Skeletal muscle satellite cell (primary cell): ENCODE measurements around the gene LRP8.

ENCODE experiments used
- H3K27me3 ChIP-seq: 2 replicates; pipeline ENCODE4 v1.7.0; 2013; ENCODE audit warnings: low read length; ENCODE audit not compliant: control insufficient read depth, insufficient read depth
- H3K36me3 ChIP-seq: 2 replicates; pipeline ENCODE4 v1.7.0; 2013; ENCODE audit warnings: mild to moderate bottlenecking, control low read depth, low read length; ENCODE audit not compliant: insufficient read depth
- H3K4me1 ChIP-seq: 2 replicates; pipeline ENCODE4 v1.7.0; 2013; ENCODE audit warnings: low read length; ENCODE audit not compliant: control insufficient read depth, insufficient read depth
- H3K4me2 ChIP-seq: 2 replicates; pipeline ENCODE4 v1.7.0; 2013; ENCODE audit warnings: mild to moderate bottlenecking, low read length
- H3K4me3 ChIP-seq: 2 replicates; pipeline ENCODE4 v1.7.0; 2013; ENCODE audit warnings: low read length
- H3K9ac ChIP-seq: 2 replicates; pipeline ENCODE4 v1.7.0; 2013; ENCODE audit warnings: mild to moderate bottlenecking, low read depth, low read length, moderate library complexity
- H3K9me3 ChIP-seq: replicated peaks from 2 replicates; pipeline ENCODE4 v1.7.0; 2013; ENCODE audit warnings: mild to moderate bottlenecking, control low read depth, low read length

The LRP8 gene

DNA sequence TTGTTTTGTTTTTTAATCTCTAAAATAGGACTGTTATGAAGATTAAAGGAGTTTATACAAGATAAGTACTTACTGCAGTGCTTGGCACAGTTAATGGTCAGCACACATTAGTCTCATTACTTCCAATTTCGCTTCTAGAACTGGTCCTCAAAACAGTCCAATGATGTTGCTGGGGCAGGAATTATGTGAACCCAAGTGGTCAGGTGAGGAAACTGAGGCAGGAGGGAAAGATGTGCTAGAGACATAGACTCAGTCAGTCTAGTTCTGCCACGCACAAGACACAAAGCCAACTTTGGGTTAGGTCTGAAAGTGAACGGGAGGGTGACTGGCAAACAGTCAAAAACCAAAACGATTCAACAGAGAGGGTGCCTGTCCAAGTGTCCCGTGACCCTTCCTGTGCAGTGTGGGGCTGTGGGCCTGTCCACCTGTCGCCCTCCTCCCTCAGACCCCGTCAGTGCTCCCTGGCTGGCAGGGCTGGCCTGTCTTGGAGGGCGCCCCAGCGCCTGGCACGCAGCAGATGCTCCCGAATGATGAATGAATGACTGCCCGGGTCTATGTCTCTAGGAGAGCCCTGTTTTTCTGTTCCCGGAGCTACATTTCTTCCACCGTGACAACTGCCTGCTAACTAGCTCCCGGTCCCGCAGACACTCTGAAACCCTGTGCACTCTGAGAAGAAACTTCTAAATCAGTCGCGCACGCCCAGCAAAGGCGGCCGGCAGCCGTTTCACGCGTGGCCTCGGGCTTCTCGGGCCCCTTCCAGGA is 2.4 kb downstream of the LRP8 start:
- Histone ChIP-seq H3K4me2 (peak overlapping the region; percentile 97), H3K36me3 (peaks cover 5% of the 10 kb centered on the region), H3K27me3 (no peaks in the 10 kb centered on the region), H3K4me1 (peaks cover 11% of the 10 kb centered on the region), H3K9ac (peak overlapping the region; percentile 75), H3K4me3 (peak overlapping the region; percentile 76), H3K9me3 (no peaks in the 10 kb centered on the region)

DNA sequence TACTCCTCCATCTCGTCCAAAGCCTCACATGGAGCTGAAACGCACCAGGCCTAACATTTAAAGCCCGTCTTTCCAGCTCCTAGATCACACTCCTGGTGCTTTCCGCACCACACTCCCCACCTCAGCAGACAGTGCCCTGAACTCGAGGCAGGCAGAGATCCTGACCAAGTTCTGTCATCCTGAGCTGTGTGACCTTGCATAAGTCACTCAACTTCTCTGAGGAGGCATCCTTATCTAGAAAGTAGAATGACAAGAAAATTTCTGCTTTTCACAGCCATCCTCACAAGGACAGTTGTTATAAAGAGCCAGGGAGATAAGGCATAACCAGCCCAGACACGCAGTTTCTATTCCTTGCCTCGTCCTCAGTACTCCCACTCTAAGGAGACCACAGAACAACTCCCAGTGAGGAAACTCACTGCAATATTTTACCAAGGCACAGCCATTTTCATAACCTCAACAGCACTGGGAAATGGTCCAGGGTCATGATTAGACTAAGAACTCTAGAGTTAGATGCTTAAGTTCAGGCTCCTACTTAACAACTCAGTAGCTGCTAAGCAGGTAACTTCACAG is 3.1 kb downstream of the LRP8 start:
- Histone ChIP-seq H3K27me3 (no peaks in the 10 kb centered on the region), H3K4me3 (no peak overlapping the region), H3K36me3 (peaks cover 5% of the 10 kb centered on the region), H3K9me3 (no peaks in the 10 kb centered on the region), H3K9ac (no peak overlapping the region), H3K4me1 (peaks cover 11% of the 10 kb centered on the region), H3K4me2 (peak overlapping the region; percentile 97)

DNA sequence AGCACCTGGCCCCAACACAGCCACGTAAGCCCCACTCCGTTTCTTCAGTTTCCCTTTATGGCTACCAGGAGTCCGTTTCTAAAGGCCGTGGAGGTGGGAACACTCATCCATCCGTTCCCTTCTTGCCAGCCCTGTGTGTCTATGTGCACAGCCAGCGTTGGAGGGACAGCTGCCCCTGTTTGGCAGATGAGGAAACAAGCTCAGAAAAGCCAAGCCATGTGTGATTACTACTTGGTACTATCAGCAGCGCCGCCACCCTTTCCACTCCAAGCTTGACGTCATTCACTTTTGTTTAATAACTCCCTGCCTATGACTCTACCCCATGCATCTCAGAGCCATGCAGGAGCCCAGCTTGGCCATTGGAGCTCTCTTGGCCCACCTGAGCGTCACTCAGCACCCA is 3.5 kb downstream of the LRP8 start:
- H3K9ac ChIP-seq = no peak overlapping the region
- no peaks in the 10 kb centered on the region for H3K9me3 ChIP-seq
- H3K36me3 ChIP-seq = peaks cover 6% of the 10 kb centered on the region
- H3K27me3 ChIP-seq = no peaks in the 10 kb centered on the region
- peaks cover 11% of the 10 kb centered on the region for H3K4me1 ChIP-seq
- H3K4me3 ChIP-seq = no peak overlapping the region
- no peak overlapping the region for H3K4me2 ChIP-seq

DNA sequence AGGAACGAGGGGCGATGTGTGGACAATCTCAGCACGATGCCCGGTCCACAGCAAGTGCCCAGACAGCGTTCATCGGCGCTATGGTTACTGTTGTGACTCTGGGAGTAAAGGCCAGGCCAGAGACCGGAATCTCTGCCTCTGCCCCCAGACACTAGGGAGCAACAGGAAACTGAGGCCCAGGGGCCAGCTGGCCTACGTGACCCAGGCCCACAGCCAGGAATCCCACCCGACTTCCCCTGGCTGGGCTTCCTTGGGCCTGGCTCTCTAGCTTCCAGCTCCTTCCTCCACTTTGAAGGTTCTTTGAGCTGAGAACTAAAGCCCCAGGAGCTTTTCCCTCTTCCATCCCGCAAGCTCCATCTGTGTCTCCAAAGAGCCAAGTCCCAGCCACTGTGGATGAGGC is 4.6 kb downstream of the LRP8 start:
- H3K36me3 ChIP-seq = peaks cover 10% of the 10 kb centered on the region
- H3K9me3 ChIP-seq = no peaks in the 10 kb centered on the region
- H3K4me3 ChIP-seq = no peak overlapping the region
- H3K4me2 ChIP-seq = no peak overlapping the region
- peaks cover 11% of the 10 kb centered on the region for H3K4me1 ChIP-seq
- no peak overlapping the region for H3K9ac ChIP-seq
- H3K27me3 ChIP-seq = no peaks in the 10 kb centered on the region

DNA sequence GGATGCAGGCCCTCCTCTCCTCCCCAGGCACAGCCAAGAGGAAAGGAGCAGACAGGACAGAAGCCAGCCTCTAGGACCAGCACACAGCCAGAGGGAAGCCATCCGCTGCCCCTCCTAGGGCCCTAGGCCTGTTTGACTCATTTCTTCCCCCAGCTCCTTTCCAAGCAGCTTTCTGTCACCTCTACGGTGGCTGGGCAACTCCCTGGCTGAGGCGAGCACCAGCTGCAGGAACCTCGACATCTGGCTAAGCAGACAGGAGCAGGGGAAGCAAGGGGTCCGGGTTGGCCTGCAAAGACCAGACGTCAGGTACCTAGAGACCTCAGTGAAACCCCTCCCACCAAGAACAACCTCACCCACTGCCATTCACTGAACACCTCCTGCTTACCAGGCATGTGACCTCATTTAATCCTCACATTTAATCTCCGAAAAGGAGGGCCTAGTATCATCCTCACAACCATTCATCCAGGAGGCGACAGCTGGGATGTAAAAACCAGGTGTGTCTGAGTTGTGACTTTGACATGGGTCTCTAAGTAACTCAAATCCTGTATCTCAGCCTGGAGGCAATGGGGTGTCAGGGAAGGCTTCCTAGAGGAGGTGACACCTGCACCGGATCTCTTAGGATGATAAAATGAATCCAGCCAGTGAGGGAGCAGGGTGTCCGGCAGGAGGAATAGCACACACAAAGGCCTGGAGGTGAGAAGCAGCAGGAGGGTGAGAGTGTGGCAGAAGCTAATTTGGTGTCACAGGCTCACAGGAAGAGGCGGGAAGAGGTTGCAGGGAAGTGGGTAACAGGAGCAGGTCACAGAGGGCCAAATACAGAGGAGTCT is 5.9 kb downstream of the LRP8 start:
- no peak overlapping the region for H3K4me3 ChIP-seq
- peaks cover 15% of the 10 kb centered on the region for H3K36me3 ChIP-seq
- no peak overlapping the region for H3K4me2 ChIP-seq
- H3K9ac ChIP-seq = no peak overlapping the region
- H3K27me3 ChIP-seq = no peaks in the 10 kb centered on the region
- no peaks in the 10 kb centered on the region for H3K9me3 ChIP-seq
- peaks cover 11% of the 10 kb centered on the region for H3K4me1 ChIP-seq

DNA sequence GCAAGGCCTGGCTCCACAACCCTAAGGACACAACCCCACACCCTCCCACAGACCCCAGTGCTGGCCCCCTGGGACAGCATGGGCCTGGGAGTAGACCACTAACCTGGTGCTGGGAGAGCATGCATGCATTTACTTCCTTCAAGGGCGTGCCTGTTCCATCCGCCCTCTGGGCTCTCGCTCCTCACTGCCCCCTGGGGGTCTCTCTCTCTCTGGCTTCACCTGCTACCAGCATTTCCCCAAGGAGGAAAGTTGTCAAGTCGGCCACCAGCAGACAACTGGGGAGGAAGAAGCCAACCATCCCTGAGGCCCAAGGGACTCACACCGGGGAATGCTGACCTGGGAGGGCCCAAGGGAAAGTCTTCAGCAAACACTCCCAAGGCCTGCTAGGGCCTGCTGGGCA is 6.5 kb downstream of the LRP8 start:
- H3K9ac ChIP-seq = no peak overlapping the region
- no peaks in the 10 kb centered on the region for H3K9me3 ChIP-seq
- H3K4me2 ChIP-seq = no peak overlapping the region
- H3K27me3 ChIP-seq = no peaks in the 10 kb centered on the region
- H3K4me3 ChIP-seq = no peak overlapping the region
- H3K4me1 ChIP-seq = peaks cover 11% of the 10 kb centered on the region
- peaks cover 15% of the 10 kb centered on the region for H3K36me3 ChIP-seq

DNA sequence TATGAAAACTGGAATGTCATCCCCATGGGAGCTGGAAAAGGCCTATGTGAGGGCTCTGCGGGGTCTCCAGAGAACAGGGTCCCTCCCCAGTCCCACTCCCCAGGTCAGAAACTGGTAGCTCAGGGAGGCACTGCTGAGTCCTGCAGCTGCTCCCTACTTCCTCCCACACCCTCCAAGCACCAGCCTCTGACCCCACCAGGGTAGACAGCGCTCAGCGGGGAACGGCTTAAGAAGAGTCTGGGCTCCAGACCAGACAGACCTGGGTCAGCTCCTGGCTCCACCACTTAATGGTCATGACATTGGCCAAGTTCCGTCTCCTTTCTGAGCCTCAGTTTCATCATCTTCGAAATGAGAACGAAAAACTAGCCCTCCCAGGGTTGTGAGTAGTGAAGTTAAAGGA is 7.2 kb downstream of the LRP8 start:
- peaks cover 8% of the 10 kb centered on the region for H3K4me1 ChIP-seq
- no peak overlapping the region for H3K9ac ChIP-seq
- no peak overlapping the region for H3K4me3 ChIP-seq
- H3K36me3 ChIP-seq = peaks cover 15% of the 10 kb centered on the region
- no peaks in the 10 kb centered on the region for H3K27me3 ChIP-seq
- H3K4me2 ChIP-seq = no peak overlapping the region
- H3K9me3 ChIP-seq = no peaks in the 10 kb centered on the region

DNA sequence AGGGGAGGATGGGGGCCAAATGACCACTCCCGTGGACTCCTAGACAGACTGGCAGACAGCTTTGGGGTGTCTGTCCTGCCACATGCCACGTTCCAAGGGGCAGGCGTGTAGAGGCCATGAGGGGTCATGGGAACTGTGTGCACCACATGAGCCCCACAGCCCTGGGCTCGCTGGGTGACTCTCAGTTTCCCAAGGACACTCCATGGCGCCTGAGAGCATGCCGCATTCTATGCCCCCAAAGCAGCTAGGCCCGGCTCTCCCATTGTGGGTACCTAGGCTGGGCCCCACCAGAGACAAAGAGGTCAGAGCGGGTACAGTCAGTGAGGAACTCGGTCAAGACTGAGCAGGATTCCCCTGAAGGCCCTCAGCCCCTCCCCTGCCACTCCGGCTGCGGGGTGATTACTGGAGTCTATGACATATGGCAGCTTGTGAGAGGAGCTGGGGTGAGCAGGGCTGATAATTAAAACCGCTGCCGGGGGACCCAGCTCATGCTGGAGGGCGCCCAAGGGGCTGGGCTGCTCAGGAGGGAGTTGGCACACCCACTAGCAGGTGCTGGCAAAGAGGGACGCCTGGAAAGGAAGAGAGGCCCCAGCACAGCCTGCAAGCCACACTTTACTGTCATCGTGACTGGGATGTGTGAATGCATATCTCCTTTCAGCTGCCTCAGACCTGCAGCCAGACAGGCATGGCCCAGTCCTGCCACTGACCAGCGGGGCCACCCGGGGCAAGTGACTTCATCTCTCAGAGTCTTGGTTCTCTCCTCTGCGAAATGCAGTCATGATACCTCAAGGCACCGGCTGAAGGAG is 8.4 kb downstream of the LRP8 start:
- Histone ChIP-seq H3K9me3 (no peaks in the 10 kb centered on the region), H3K27me3 (no peaks in the 10 kb centered on the region), H3K4me2 (no peak overlapping the region), H3K9ac (no peak overlapping the region), H3K4me3 (no peak overlapping the region), H3K4me1 (no peaks in the 10 kb centered on the region), H3K36me3 (peaks cover 15% of the 10 kb centered on the region)

DNA sequence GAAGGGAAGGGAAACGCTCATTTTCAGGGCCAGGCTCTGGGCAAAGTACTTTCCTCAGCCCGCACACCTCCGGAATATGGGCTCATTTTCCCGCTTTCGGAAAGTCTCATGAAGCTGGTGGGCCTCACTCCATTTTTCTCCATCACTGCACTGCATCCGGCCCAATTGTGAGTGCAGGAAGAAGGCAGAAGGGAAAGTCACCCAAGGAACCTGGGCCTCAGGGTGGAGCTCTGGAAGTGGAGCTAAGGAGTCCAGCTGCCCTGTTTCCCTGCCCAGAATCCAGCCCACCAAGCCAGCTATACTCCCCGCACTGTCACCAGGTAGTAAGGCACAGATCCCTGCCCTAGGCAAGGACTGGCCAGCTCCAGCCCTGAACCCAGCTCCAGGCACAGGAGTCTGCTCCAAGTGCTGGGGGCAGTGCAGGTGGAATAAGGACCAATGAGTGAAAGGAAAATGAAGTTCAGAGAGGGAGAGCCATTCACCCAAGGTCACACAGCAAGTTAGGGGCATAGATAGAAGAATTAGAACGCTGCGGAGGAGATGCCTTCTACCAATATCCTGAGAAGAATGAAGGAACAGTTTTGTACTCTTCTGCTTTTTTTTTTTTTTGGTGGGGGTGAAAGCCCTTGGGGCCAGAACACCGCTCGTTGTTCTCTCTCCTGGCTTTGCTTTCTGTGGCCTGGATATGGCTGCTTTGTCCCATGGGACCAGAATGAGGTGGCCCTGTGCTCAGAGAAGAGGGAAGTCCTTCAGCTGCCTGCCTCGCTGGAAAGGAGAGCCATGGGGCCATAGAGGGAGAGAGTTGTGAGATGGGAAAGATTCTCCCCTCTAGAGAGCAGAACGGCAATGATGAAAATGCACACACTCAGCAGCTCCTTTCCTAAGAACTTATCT is 10.0 kb downstream of the LRP8 start:
- H3K9ac ChIP-seq = no peak overlapping the region
- no peaks in the 10 kb centered on the region for H3K9me3 ChIP-seq
- H3K4me3 ChIP-seq = no peak overlapping the region
- H3K4me2 ChIP-seq = no peak overlapping the region
- H3K27me3 ChIP-seq = no peaks in the 10 kb centered on the region
- peaks cover 19% of the 10 kb centered on the region for H3K36me3 ChIP-seq
- no peaks in the 10 kb centered on the region for H3K4me1 ChIP-seq

DNA sequence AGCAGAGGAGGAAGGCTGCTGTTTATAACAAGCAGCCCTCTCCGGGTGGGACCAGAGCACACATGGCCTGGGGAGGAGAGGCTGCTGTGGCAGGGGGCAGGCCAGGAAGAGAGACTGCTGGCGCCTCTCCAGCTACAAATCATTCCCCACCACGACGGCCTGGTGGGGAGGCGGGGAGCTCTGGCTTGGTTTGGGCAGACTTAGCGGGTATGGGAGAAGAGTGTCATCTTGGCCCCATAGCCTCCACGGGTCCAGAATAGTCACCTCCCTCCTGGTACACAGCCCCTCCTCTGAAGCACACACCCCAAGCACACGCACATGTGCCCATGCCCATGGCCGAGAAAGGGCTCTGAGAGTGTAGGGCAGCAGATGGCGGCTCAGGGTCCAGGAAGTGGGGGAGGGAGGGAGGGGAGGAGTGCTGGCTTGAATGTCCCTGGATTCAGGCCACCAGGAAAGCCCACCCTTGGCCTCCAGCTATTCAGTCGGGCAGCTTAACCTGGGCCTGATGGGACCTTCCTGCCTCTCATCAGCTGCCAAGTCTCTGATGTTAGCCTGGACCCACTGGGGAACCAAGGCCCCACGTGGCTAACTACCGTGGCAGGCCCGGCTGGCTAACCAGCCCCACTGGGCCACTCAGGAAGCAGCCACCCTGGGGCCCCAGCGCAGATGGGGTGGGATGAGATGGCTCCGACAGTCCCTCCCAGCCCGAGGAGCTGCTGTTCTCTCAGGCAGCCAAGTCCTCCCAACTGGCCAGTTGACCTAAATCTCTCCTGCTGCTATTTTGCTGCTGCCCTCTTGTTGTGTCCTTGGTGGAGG is 10.9 kb downstream of the LRP8 start:
- Histone ChIP-seq H3K36me3 (peaks cover 26% of the 10 kb centered on the region), H3K4me3 (no peak overlapping the region), H3K9me3 (no peaks in the 10 kb centered on the region), H3K27me3 (no peaks in the 10 kb centered on the region), H3K9ac (no peak overlapping the region), H3K4me1 (no peaks in the 10 kb centered on the region), H3K4me2 (no peak overlapping the region)
